Measurements from ENCODE around the gene CES4A. TPM values are rescaled to one million over a fixed set of nuclear protein-coding genes. Genes with fewer than 3 reads are reported as not detected.

The CES4A gene
- total RNA-seq = 1.1 and 1.4 TPM in 2 replicates

GRCh38 chr16:66988197-66988788 lies at the start of gene CES4A:
CES4A (plus strand) TSS chr16:66988589; CDS start chr16:66988773, 184 bp downstream.

GRCh38 chr16:66961065-66961744 lies 27.2 kb upstream of the CES4A start, which contains the start of gene CES3:
CES3 (plus strand) TSS chr16:66961266; CDS start chr16:66961308, 42 bp downstream.

GRCh38 chr16:67028696-67029253 lies 40.4 kb downstream of the CES4A start, which contains the start of gene CBFB:
CBFB (plus strand) TSS chr16:67029149; CDS start chr16:67029408, 259 bp downstream.

Small RNAs within 50 kb of the gene (small RNA-seq; reads per million reads assigned to genes)
- not detected for gene RN7SL543P

Other genes with a start within 250 kb of the CES4A start
- gene DYNC1LI2, start 237.0 kb upstream of the CES4A start, total RNA-seq = 67.6 and 76.4 TPM in 2 replicates
- gene TERB1, start 187.0 kb upstream of the CES4A start, total RNA-seq = not detected in 2 replicates
- gene NAE1, start 157.6 kb upstream of the CES4A start, total RNA-seq = 79.4 and 81.3 TPM in 2 replicates
- gene CA7, start 144.2 kb upstream of the CES4A start, total RNA-seq = not detected in 2 replicates
- 8.8 and 14.3 TPM in 2 replicates for gene PDP2, start 108.1 kb upstream of the CES4A start, total RNA-seq
- not detected in 2 replicates for gene CDH16, start 69.7 kb upstream of the CES4A start, total RNA-seq
- 0.98 and 1.5 TPM in 2 replicates for gene RRAD, start 63.1 kb upstream of the CES4A start, total RNA-seq
- 92.9 and 125 TPM in 2 replicates for gene CIAO2B, start 54.2 kb upstream of the CES4A start, total RNA-seq
- 34.2 and 39.3 TPM in 2 replicates for gene CES2, start 53.1 kb upstream of the CES4A start, total RNA-seq
- under 0.01 TPM in 2 replicates for gene CES3, start 27.3 kb upstream of the CES4A start, total RNA-seq
- 49.2 and 85.2 TPM in 2 replicates for gene CBFB, start 40.6 kb downstream of the CES4A start, total RNA-seq
- gene PHAF1, start 121.4 kb downstream of the CES4A start, total RNA-seq = 11.4 and 14.9 TPM in 2 replicates
- gene B3GNT9, start 162.4 kb downstream of the CES4A start, total RNA-seq = 15.4 and 23.1 TPM in 2 replicates
- gene TRADD, start 171.3 kb downstream of the CES4A start, total RNA-seq = 12.1 and 14.7 TPM in 2 replicates
- 10.8 and 19.5 TPM in 2 replicates for gene FBXL8, start 171.4 kb downstream of the CES4A start, total RNA-seq
- gene HSF4, start 176.2 kb downstream of the CES4A start, total RNA-seq = 2.7 and 6.2 TPM in 2 replicates
- 5.9 and 7.3 TPM in 2 replicates for gene NOL3, start 181.9 kb downstream of the CES4A start, total RNA-seq
- 12.9 and 17.8 TPM in 2 replicates for gene MATCAP1, start 195.4 kb downstream of the CES4A start, total RNA-seq
- gene EXOC3L1, start 201.5 kb downstream of the CES4A start, total RNA-seq = not detected in 2 replicates
- 68.3 and 88.0 TPM in 2 replicates for gene E2F4, start 203.6 kb downstream of the CES4A start, total RNA-seq
- 0.37 and 0.59 TPM in 2 replicates for gene ELMO3, start 210.5 kb downstream of the CES4A start, total RNA-seq
- 17.8 and 25.4 TPM in 2 replicates for gene TMEM208, start 238.5 kb downstream of the CES4A start, total RNA-seq